Measurements from ENCODE around the gene ATF1.
A peak's percentile ranks its signal among the peaks of the same experiment; 100 is the strongest.

Gene ATF1

DNA sequence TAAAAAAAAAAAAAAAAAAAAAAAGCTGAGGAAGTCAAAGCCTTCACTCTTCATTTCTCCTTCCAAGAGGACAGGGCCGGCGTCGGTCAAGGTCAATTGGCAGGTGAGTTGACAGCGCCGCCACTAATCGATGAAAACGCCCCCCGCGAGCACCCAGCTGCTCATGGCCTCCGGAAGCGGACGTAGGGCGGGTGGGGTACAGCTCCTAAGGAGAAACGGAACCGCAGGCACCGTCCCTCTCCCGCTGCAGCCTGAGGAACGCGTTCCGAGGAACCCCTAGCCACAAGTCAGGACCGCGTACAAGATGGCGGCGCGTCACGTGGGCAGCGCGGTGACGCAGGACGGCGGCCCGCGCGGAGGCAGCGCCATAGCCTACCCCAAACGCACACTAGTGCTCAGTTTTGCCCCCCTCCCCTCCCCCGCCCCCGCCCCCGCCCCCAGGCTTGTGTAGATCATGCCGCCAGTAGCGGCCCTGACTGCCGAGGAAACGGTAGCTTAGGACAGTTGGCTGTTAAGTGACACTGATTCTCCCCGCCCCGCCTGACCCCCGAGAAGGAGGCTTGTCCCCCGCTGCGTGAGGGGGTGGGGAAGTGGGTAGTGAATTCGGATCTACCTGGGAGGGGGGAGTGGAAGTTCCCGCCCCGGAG lies at the start of gene ATF1:
Gene ATF1, plus strand, starts transcription at position 463 of the 647 bp plus-strand sequence. CDS start 16,045 bp downstream, outside the sequence.
- Histone ChIP-seq H3K36me3 (replicated peaks) (no peaks in the 10 kb centered on the region), H3K27me3 (replicated peaks) (no peaks in the 10 kb centered on the region), H3K4me3 (ENCODE audit: low read depth, low read length) (peak within 1 kb of the TSS; percentile 64), H3K27ac (peak within 1 kb of the TSS; percentile 85)
- in situ Hi-C loops (cut with HindIII; ENCODE audit: low pct_ligation_motif_present, low sequenced_read_pairs), result no loop called here
- TF ChIP-seq, protein P1, sequence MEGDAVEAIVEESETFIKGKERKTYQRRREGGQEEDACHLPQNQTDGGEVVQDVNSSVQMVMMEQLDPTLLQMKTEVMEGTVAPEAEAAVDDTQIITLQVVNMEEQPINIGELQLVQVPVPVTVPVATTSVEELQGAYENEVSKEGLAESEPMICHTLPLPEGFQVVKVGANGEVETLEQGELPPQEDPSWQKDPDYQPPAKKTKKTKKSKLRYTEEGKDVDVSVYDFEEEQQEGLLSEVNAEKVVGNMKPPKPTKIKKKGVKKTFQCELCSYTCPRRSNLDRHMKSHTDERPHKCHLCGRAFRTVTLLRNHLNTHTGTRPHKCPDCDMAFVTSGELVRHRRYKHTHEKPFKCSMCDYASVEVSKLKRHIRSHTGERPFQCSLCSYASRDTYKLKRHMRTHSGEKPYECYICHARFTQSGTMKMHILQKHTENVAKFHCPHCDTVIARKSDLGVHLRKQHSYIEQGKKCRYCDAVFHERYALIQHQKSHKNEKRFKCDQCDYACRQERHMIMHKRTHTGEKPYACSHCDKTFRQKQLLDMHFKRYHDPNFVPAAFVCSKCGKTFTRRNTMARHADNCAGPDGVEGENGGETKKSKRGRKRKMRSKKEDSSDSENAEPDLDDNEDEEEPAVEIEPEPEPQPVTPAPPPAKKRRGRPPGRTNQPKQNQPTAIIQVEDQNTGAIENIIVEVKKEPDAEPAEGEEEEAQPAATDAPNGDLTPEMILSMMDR (IDR thresholded peaks at IDR 0.05; ENCODE audit: low read depth, low read length, missing control alignments), result no peak
- peak; percentile 90 for DNase-seq

DNA sequence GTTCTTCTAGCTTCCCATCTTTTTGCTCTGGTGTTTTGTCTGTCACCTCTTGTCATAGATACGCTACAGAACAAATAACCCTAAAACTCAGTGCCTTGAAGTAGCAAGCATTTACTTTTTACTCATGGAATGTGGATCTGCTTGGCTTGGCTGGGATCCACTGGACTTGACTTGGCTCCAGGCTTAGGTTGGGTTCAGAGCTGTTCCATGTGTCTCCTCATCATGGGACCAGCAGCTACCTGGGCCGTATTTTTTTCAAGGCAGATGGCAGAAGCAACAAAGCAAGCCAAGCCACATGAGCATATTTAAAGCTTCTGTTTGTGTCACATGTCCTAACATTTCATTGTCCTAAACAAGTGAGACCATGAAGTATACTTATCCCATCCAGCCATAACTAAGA lies 48.7 kb upstream of the ATF1 start:
- Histone ChIP-seq H3K27ac (no peak overlapping the region), H3K27me3 (replicated peaks) (no peaks in the 10 kb centered on the region), H3K36me3 (replicated peaks) (peaks cover 21% of the 10 kb centered on the region), H3K4me3 (ENCODE audit: low read depth, low read length) (no peak overlapping the region)
- in situ Hi-C loops (cut with HindIII; ENCODE audit: low pct_ligation_motif_present, low sequenced_read_pairs), result no loop called here
- TF ChIP-seq, protein P1 (IDR thresholded peaks at IDR 0.05; ENCODE audit: low read depth, low read length, missing control alignments), result no peak
- DNase-seq, result no peak

DNA sequence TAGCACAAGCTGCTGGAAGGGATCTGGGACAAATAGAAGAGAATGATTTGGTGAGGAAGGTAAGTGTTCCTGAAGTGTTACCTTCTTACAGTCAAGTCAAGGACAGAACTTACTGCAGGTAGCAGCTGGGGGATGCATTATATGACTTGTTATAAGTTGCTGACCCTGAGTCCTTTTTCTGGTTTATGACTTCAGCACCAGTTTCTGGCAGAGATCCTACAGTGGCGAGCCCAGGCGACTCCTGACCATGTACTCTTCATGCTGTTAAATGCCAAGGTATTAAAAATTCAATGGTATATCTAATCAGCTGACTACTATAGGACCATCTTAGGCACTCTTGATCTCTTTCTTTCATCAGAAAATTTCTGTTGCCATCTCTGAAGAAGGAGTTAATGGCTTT lies 45.1 kb upstream of the ATF1 start:
- TF ChIP-seq, protein P1 (IDR thresholded peaks at IDR 0.05; ENCODE audit: low read depth, low read length, missing control alignments), result no peak
- peaks cover 30% of the 10 kb centered on the region for H3K36me3 ChIP-seq (replicated peaks)
- H3K27ac ChIP-seq, result no peak overlapping the region
- H3K4me3 ChIP-seq (ENCODE audit: low read depth, low read length), result no peak overlapping the region
- in situ Hi-C loops (cut with HindIII; ENCODE audit: low pct_ligation_motif_present, low sequenced_read_pairs), result no loop called here
- no peak for DNase-seq
- no peaks in the 10 kb centered on the region for H3K27me3 ChIP-seq (replicated peaks)

DNA sequence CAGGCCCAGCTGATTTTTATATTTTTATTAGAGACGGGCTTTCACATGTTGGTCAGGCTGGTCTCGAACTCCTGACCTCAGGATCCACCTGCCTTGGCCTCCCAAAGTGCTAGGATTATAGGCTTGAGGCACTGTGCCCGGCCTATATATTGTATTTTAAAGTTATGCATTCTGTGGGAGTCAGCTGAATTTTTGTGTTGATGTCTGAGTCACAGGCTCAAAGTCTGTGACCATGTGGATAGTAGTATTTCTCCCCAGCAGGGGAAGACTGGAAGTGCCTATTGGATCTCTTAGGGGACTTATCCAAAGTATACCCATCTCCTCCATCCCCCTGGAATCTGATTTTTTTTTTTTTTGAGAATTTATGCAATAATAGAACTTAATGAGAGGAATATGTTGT lies 43.8 kb upstream of the ATF1 start:
- H3K36me3 ChIP-seq (replicated peaks), result peaks cover 41% of the 10 kb centered on the region
- in situ Hi-C loops (cut with HindIII; ENCODE audit: low pct_ligation_motif_present, low sequenced_read_pairs), result no loop called here
- no peak overlapping the region for H3K27ac ChIP-seq
- no peak overlapping the region for H3K4me3 ChIP-seq (ENCODE audit: low read depth, low read length)
- H3K27me3 ChIP-seq (replicated peaks), result no peaks in the 10 kb centered on the region
- DNase-seq, result peak; percentile 22
- TF ChIP-seq, protein P1 (IDR thresholded peaks at IDR 0.05; ENCODE audit: low read depth, low read length, missing control alignments), result peak; percentile 6

DNA sequence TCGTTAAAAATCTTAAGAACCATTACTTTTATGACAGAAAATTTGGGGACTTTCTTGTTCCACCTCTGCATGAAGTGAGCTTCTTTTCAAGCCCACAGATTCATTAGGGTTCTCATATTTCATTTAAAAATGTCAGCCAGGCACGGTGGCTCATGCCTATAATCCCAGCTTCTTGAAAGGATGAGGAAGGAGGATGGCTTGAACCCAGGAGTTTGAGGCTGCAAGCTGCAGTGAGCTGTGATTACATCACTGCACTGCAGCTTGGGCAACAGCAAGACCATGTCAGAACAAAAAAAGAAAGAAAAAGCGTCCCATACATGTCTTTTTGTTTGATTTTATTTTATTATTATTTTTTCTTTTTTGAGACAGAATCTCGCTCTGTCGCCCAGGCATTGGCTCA lies 43.4 kb upstream of the ATF1 start:
- no peaks in the 10 kb centered on the region for H3K27me3 ChIP-seq (replicated peaks)
- TF ChIP-seq, protein P1 (IDR thresholded peaks at IDR 0.05; ENCODE audit: low read depth, low read length, missing control alignments), result no peak
- no peak overlapping the region for H3K4me3 ChIP-seq (ENCODE audit: low read depth, low read length)
- peaks cover 39% of the 10 kb centered on the region for H3K36me3 ChIP-seq (replicated peaks)
- no peak for DNase-seq
- no peak overlapping the region for H3K27ac ChIP-seq
- in situ Hi-C loops (cut with HindIII; ENCODE audit: low pct_ligation_motif_present, low sequenced_read_pairs), result no loop called here

DNA sequence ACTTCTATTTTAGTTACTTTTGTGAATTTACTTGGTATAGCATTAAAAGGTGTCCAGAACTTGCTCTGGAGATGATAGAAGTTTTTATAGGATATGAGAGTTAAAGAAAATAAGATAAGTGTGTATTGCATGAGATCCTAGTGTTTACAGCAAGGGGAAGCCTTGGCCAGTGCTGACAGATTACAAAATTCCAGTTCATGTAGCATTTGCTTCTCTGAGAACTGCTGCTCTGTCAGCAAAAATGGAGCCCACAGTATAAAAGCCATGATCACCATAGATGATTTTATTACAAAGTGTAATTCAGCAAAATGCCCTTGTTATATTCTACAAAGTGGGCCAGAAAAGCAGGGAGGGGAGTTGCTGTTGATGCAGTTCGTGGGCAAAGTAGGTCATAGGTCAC lies 40.0 kb upstream of the ATF1 start:
- Histone ChIP-seq H3K36me3 (replicated peaks) (peaks cover 31% of the 10 kb centered on the region), H3K27me3 (replicated peaks) (no peaks in the 10 kb centered on the region)

More for the DNA sequence above, 40.0 kb upstream of the ATF1 start:
- no peak overlapping the region for H3K27ac ChIP-seq
- TF ChIP-seq, protein P1 (IDR thresholded peaks at IDR 0.05; ENCODE audit: low read depth, low read length, missing control alignments), result no peak
- H3K4me3 ChIP-seq (ENCODE audit: low read depth, low read length), result no peak overlapping the region
- in situ Hi-C loops (cut with HindIII; ENCODE audit: low pct_ligation_motif_present, low sequenced_read_pairs), result no loop called here
- DNase-seq, result no peak
